CD8-positive, alpha-beta memory T cell (primary cell): ENCODE measurements around the gene TTC21A. TPM values are rescaled to one million over a fixed set of nuclear protein-coding genes. Genes with fewer than 3 reads are reported as not detected.

Experiments
- CTCF ChIA-PET: fragments of 350-600 bp; sonication (Branson Sonifier 250); formaldehyde crosslinking; loops from one replicate; lab custom pipeline; 2021; ENCODE audit warnings: antibody characterized with exemption; lab: Charles Lee
- POLR2A ChIA-PET: fragments of 350-600 bp; sonication (Branson Sonifier 250); formaldehyde crosslinking; loops from one replicate; lab custom pipeline; 2021; ENCODE audit warnings: antibody characterized with exemption; lab: Charles Lee
- DNase-seq, 5 donors: peaks; one replicate each; pipeline versions ENCODE4 v3.0.0 to v3.0.0-alpha.2; 2020 to 2022; ENCODE audit warnings: mixed read lengths in 1 of 5
- H3K27ac ChIP-seq: one replicate; pipeline ENCODE4 v1.7.0; 2013; ENCODE audit warnings: low read depth, mild to moderate bottlenecking, low read length, moderate library complexity
- H3K27me3 ChIP-seq: 2 replicates; pipeline ENCODE4 v1.7.0; 2013; ENCODE audit warnings: low read length, mild to moderate bottlenecking; ENCODE audit not compliant: insufficient read depth, poor library complexity, severe bottlenecking
- H3K36me3 ChIP-seq: 2 replicates; pipeline ENCODE4 v1.7.0; 2013; ENCODE audit warnings: mild to moderate bottlenecking, low read length, moderate library complexity; ENCODE audit not compliant: insufficient read depth
- H3K4me1 ChIP-seq: 2 replicates; pipeline ENCODE4 v1.7.0; 2013; ENCODE audit warnings: mild to moderate bottlenecking, low read length, moderate library complexity; ENCODE audit not compliant: insufficient read depth
- H3K4me3 ChIP-seq: 2 replicates; pipeline ENCODE4 v1.7.0; 2013; ENCODE audit warnings: mild to moderate bottlenecking, low read length
- H3K9me3 ChIP-seq: 2 replicates; pipeline ENCODE4 v1.7.0; 2013; ENCODE audit warnings: mild to moderate bottlenecking, low read length
- H3K27ac Mint-ChIP-seq, 8 donors: one replicate each; pipeline ENCODE4 v1.8.0; 2020 to 2021; ENCODE audit warnings: mixed read lengths in 8 of 8, mild to moderate bottlenecking in 6 of 8, inconsistent platforms in 3 of 8, moderate library complexity in 3 of 8
- H3K27me3 Mint-ChIP-seq, 2 donors: one replicate each; pipeline ENCODE4 v1.8.0; 2020 to 2021; ENCODE audit warnings: mixed read lengths in 2 of 2, mild to moderate bottlenecking in 1 of 2, moderate library complexity in 1 of 2
- H3K36me3 Mint-ChIP-seq, 3 donors: one replicate each; pipeline ENCODE4 v1.8.0; 2020 to 2021; ENCODE audit warnings: mixed read lengths in 3 of 3, inconsistent platforms in 1 of 3, mild to moderate bottlenecking in 1 of 3
- H3K4me1 Mint-ChIP-seq, 3 donors: one replicate each; pipeline ENCODE4 v1.8.0; 2020 to 2021; ENCODE audit warnings: mixed read lengths in 3 of 3, inconsistent platforms in 1 of 3, mild to moderate bottlenecking in 1 of 3
- H3K4me3 Mint-ChIP-seq, 7 donors: one replicate each; pipeline ENCODE4 v1.8.0; 2020 to 2021; ENCODE audit warnings: mixed read lengths in 7 of 7, mild to moderate bottlenecking in 6 of 7, moderate library complexity in 4 of 7, inconsistent platforms in 2 of 7
- H3K9me3 Mint-ChIP-seq, 5 donors: one replicate each; pipeline ENCODE4 v1.8.0; 2020 to 2022; ENCODE audit warnings: mixed read lengths in 5 of 5, mild to moderate bottlenecking in 3 of 5, moderate library complexity in 2 of 5, inconsistent platforms in 1 of 5
- polyA plus RNA-seq: library from polyadenylated mRNA; unstranded; fragments of 300-500 nt; fragmentation: Illumina TruSeq; gene quantifications from one replicate; pipeline ENCODE4 v1.2.3, GENCODE V29; 2021
- total RNA-seq, 2 experiments: library from RNA; stranded (reverse); gene quantifications; one replicate each; pipeline ENCODE4 v1.2.3, GENCODE V29; 2021

TTC21A gene
- total and polyA plus RNA-seq, 3 experiments from 2014 or later: 0.67 to 1.1 (median 0.80) TPM

GRCh38 chr3:39130026-39130425, 22.5 kb downstream of the TTC21A start:
- no peak overlapping the region for H3K4me3 Mint-ChIP-seq
- H3K9me3 Mint-ChIP-seq: no peaks in the 10 kb centered on the region
- DNase-seq: no peak
- H3K36me3 Mint-ChIP-seq: no peaks in the 10 kb centered on the region
- no peak overlapping the region for H3K27ac Mint-ChIP-seq
- POLR2A ChIA-PET: no interaction called here
- no peak overlapping the region for H3K4me3 ChIP-seq
- no peaks in the 10 kb centered on the region for H3K9me3 ChIP-seq
- peaks cover 18% of the 10 kb centered on the region for H3K4me1 ChIP-seq
- CTCF ChIA-PET: interaction anchor here (1.2 to 9.6 kb wide), 4 partner anchors 11 to 160 kb away, joined by 3 to 135 read pairs (median 4); no protein-coding TSS in a partner anchor
- H3K27ac ChIP-seq: no peak overlapping the region
- H3K36me3 ChIP-seq: no peaks in the 10 kb centered on the region
- H3K27me3 Mint-ChIP-seq: peaks cover 0 to 2% of the 10 kb centered on the region in 2 donors
- no peaks in the 10 kb centered on the region for H3K27me3 ChIP-seq
- peaks cover 21 to 29% (median 24%) of the 10 kb centered on the region in 3 donors for H3K4me1 Mint-ChIP-seq

- Mint-ChIP-seq H3K4me3 (no peak overlapping the region), H3K27me3 (peaks cover 0 to 2% of the 10 kb centered on the region in 2 donors), H3K9me3 (no peaks in the 10 kb centered on the region), H3K27ac (peak overlapping the region in 5 of 8 donors; percentile 6 to 61 (median 42)), H3K36me3 (no peaks in the 10 kb centered on the region), H3K4me1 (peaks cover 21 to 29% (median 24%) of the 10 kb centered on the region in 3 donors)
- Histone ChIP-seq H3K9me3 (no peaks in the 10 kb centered on the region), H3K4me3 (no peak overlapping the region), H3K4me1 (peaks cover 18% of the 10 kb centered on the region), H3K36me3 (no peaks in the 10 kb centered on the region), H3K27me3 (no peaks in the 10 kb centered on the region), H3K27ac (no peak overlapping the region)
- POLR2A ChIA-PET: no interaction called here
- no peak for DNase-seq
- CTCF ChIA-PET: interaction anchor here (1.2 to 9.6 kb wide), 4 partner anchors 11 to 159 kb away, joined by 3 to 135 read pairs (median 5); no protein-coding TSS in a partner anchor
Measured at GRCh38 chr3:39130693-39131265, 23.3 kb downstream of the TTC21A start.

- no peaks in the 10 kb centered on the region for H3K36me3 Mint-ChIP-seq
- no peak overlapping the region for H3K4me3 Mint-ChIP-seq
Measured at GRCh38 chr3:39132096-39133092, 24.9 kb downstream of the TTC21A start.

GRCh38 chr3:39133093-39133490, 25.6 kb downstream of the TTC21A start:
- Mint-ChIP-seq H3K27ac (peak overlapping the region in 1 of 8 donors; percentile 45), H3K4me1 (peaks cover 6 to 12% (median 11%) of the 10 kb centered on the region in 3 donors), H3K36me3 (no peaks in the 10 kb centered on the region), H3K9me3 (no peaks in the 10 kb centered on the region), H3K27me3 (peaks cover 0 to 2% of the 10 kb centered on the region in 2 donors), H3K4me3 (no peak overlapping the region)
- peaks cover 4% of the 10 kb centered on the region for H3K4me1 ChIP-seq
- ChIA-PET POLR2A (no interaction called here), CTCF (interaction anchor here (1.4 kb wide), 2 partner anchors 8 to 159 kb away, joined by 5 read pairs; no protein-coding TSS in a partner anchor)
- H3K27me3 ChIP-seq: no peaks in the 10 kb centered on the region
- H3K4me3 ChIP-seq: no peak overlapping the region
- no peak for DNase-seq
- no peaks in the 10 kb centered on the region for H3K36me3 ChIP-seq
- no peaks in the 10 kb centered on the region for H3K9me3 ChIP-seq
- H3K27ac ChIP-seq: no peak overlapping the region

More at GRCh38 chr3:39132096-39133092, 24.9 kb downstream of the TTC21A start:
- ChIA-PET POLR2A (no interaction called here), CTCF (interaction anchor here (1.7 to 9.6 kb wide), 2 partner anchors 11 to 158 kb away, joined by 5 to 135 read pairs; no protein-coding TSS in a partner anchor)
- Mint-ChIP-seq H3K9me3 (no peaks in the 10 kb centered on the region), H3K27ac (peak overlapping the region in 1 of 8 donors; percentile 24), H3K4me1 (peaks cover 13 to 19% (median 18%) of the 10 kb centered on the region in 3 donors), H3K27me3 (peaks cover 0 to 2% of the 10 kb centered on the region in 2 donors)
- no peaks in the 10 kb centered on the region for H3K9me3 ChIP-seq
- DNase-seq: no peak
- H3K4me1 ChIP-seq: peaks cover 11% of the 10 kb centered on the region
- no peak overlapping the region for H3K27ac ChIP-seq
- no peaks in the 10 kb centered on the region for H3K36me3 ChIP-seq
- no peaks in the 10 kb centered on the region for H3K27me3 ChIP-seq
- no peak overlapping the region for H3K4me3 ChIP-seq

- Mint-ChIP-seq H3K4me3 (no peak overlapping the region), H3K27ac (peak overlapping the region in 3 of 8 donors; percentile 16 to 40 (median 26)), H3K4me1 (peaks cover 0 to 7% (median 6%) of the 10 kb centered on the region in 3 donors), H3K36me3 (no peaks in the 10 kb centered on the region), H3K27me3 (peaks cover 0 to 2% of the 10 kb centered on the region in 2 donors), H3K9me3 (no peaks in the 10 kb centered on the region)
- CTCF ChIA-PET: interaction anchor here (0.8 to 1.4 kb wide), 3 partner anchors 9 to 158 kb away, joined by 4 to 5 read pairs (median 5); no protein-coding TSS in a partner anchor
- peak in 1 of 5 donors; percentile 15 for DNase-seq
- Histone ChIP-seq H3K4me1 (no peaks in the 10 kb centered on the region), H3K27ac (no peak overlapping the region), H3K27me3 (no peaks in the 10 kb centered on the region), H3K36me3 (no peaks in the 10 kb centered on the region), H3K4me3 (no peak overlapping the region), H3K9me3 (no peaks in the 10 kb centered on the region)
- POLR2A ChIA-PET: no interaction called here
Measured at GRCh38 chr3:39133822-39134221, 26.3 kb downstream of the TTC21A start.

- Mint-ChIP-seq H3K9me3 (no peaks in the 10 kb centered on the region), H3K4me1 (peaks cover 0 to 7% (median 4%) of the 10 kb centered on the region in 3 donors), H3K36me3 (peaks cover 0 to under 1% (median 0%) of the 10 kb centered on the region in 3 donors), H3K27me3 (peaks cover 0 to 2% of the 10 kb centered on the region in 2 donors), H3K27ac (peak overlapping the region in 1 of 8 donors; percentile 16), H3K4me3 (no peak overlapping the region)
- Histone ChIP-seq H3K27ac (no peak overlapping the region), H3K27me3 (no peaks in the 10 kb centered on the region), H3K4me1 (no peaks in the 10 kb centered on the region), H3K36me3 (no peaks in the 10 kb centered on the region), H3K4me3 (no peak overlapping the region), H3K9me3 (no peaks in the 10 kb centered on the region)
- CTCF ChIA-PET: interaction anchor here (0.8 to 1.4 kb wide), 3 partner anchors 9 to 158 kb away, joined by 4 to 5 read pairs (median 5); no protein-coding TSS in a partner anchor
- no peak for DNase-seq
- POLR2A ChIA-PET: no interaction called here
Measured at GRCh38 chr3:39134305-39134704, 26.8 kb downstream of the TTC21A start.

GRCh38 chr3:39135170-39135805, 27.8 kb downstream of the TTC21A start:
- Histone ChIP-seq H3K9me3 (no peaks in the 10 kb centered on the region), H3K4me3 (no peak overlapping the region), H3K4me1 (no peaks in the 10 kb centered on the region), H3K27ac (no peak overlapping the region), H3K36me3 (no peaks in the 10 kb centered on the region), H3K27me3 (no peaks in the 10 kb centered on the region)
- POLR2A ChIA-PET: no interaction called here
- CTCF ChIA-PET: no interaction called here
- peak in 1 of 5 donors; percentile 29 for DNase-seq
- H3K36me3 Mint-ChIP-seq: peaks cover 0 to 4% (median 0%) of the 10 kb centered on the region in 3 donors
- H3K27me3 Mint-ChIP-seq: peaks cover 0 to 2% of the 10 kb centered on the region in 2 donors
- no peaks in the 10 kb centered on the region for H3K9me3 Mint-ChIP-seq
- peaks cover 0 to 7% (median 4%) of the 10 kb centered on the region in 3 donors for H3K4me1 Mint-ChIP-seq
- H3K27ac Mint-ChIP-seq: peak overlapping the region in 3 of 8 donors; percentile 21 to 66 (median 39)
- H3K4me3 Mint-ChIP-seq: no peak overlapping the region
